GM12892 (cell line): ENCODE results near the gene IGSF21.

Experiments used
- POLR2A ChIP-seq: IDR thresholded peaks from 2 replicates; pipeline ENCODE4 v1.6.1; 2011; ENCODE audit warnings: low read depth, low read length, control low read depth
- TAF1 ChIP-seq: IDR thresholded peaks from 2 replicates; pipeline ENCODE4 v1.6.1; 2011; ENCODE audit warnings: low read depth, mild to moderate bottlenecking, control low read depth, low read length, borderline replicate concordance

- TF ChIP-seq POLR2A (no peak), TAF1 (no peak)
Measured at GRCh38 chr1:18333220-18333619, 225.6 kb downstream of the IGSF21 start.
